HG03103 (cell line): Measurements from ENCODE around the gene ATG16L2.
"Not testable (repeated sequence)": the region's sequence is repeated elsewhere in the genome, so short reads cannot be mapped to it uniquely, and the experiment has no call there.

Experiments
- ATAC-seq: cut with Tn5 transposase; IDR thresholded peaks from one replicate; pipeline ENCODE4 v1.9.1; 2021; ENCODE audit warnings: low read depth; ENCODE audit not compliant: unreplicated experiment

The ATG16L2 gene

GRCh38 chr11:72821920-72822799, 7.9 kb downstream of the ATG16L2 start:
- no peak for ATAC-seq

- ATAC-seq: no peak
Measured at GRCh38 chr11:72823105-72823804, 9.0 kb downstream of the ATG16L2 start.

GRCh38 chr11:72824020-72824419, 9.8 kb downstream of the ATG16L2 start:
- no peak for ATAC-seq

GRCh38 chr11:72824811-72825505, 10.7 kb downstream of the ATG16L2 start:
- ATAC-seq: no peak

GRCh38 chr11:72825661-72826060, 11.4 kb downstream of the ATG16L2 start:
- ATAC-seq: no peak

GRCh38 chr11:72826191-72826941, 12.2 kb downstream of the ATG16L2 start:
- no peak for ATAC-seq

- ATAC-seq: no peak
Measured at GRCh38 chr11:72826942-72827480, 12.8 kb downstream of the ATG16L2 start.

- ATAC-seq: not testable (repeated sequence)
Measured at GRCh38 chr11:72827656-72828055, 13.4 kb downstream of the ATG16L2 start.

GRCh38 chr11:72828081-72828567, 13.9 kb downstream of the ATG16L2 start:
- no peak for ATAC-seq

GRCh38 chr11:72828692-72829101, 14.5 kb downstream of the ATG16L2 start:
- no peak for ATAC-seq

- ATAC-seq: no peak
Measured at GRCh38 chr11:72829178-72829577, 15.0 kb downstream of the ATG16L2 start.

GRCh38 chr11:72829884-72830533, 15.8 kb downstream of the ATG16L2 start:
- no peak for ATAC-seq

GRCh38 chr11:72831521-72832300, 17.5 kb downstream of the ATG16L2 start:
- no peak for ATAC-seq

GRCh38 chr11:72832301-72833082, 18.3 kb downstream of the ATG16L2 start:
- no peak for ATAC-seq

GRCh38 chr11:72833083-72833733, 19.0 kb downstream of the ATG16L2 start:
- no peak for ATAC-seq

- no peak for ATAC-seq
Measured at GRCh38 chr11:72833811-72834493, 19.7 kb downstream of the ATG16L2 start.

- no peak for ATAC-seq
Measured at GRCh38 chr11:72834905-72835304, 20.7 kb downstream of the ATG16L2 start.
